H9 (cell line): ENCODE data around the gene IZUMO1. TPM values are rescaled to one million over a fixed set of nuclear protein-coding genes. Genes with fewer than 3 reads are reported as not detected.

Source experiments
- DNase-seq: peaks from one replicate; pipeline ENCODE4 v3.0.0-alpha.2; 2017
- H2AFZ ChIP-seq: one replicate; pipeline ENCODE4 v1.6.1; 2013; ENCODE audit warnings: mild to moderate bottlenecking, low read length, control low read depth, moderate library complexity
- H2AK5ac ChIP-seq: 2 replicates; pipeline ENCODE4 v1.6.1; 2013; ENCODE audit warnings: low read length, control low read depth, mixed read lengths; ENCODE audit not compliant: insufficient read length
- H2BK120ac ChIP-seq: one replicate; pipeline ENCODE4 v1.6.1; 2013; ENCODE audit warnings: low read depth, mild to moderate bottlenecking, low read length, control low read depth, inconsistent platforms; ENCODE audit not compliant: poor library complexity, severe bottlenecking
- H2BK12ac ChIP-seq: 2 replicates; pipeline ENCODE4 v1.6.1; 2013; ENCODE audit warnings: low read length, control low read depth, mixed read lengths, low read depth; ENCODE audit not compliant: insufficient read length
- H2BK15ac ChIP-seq: 2 replicates; pipeline ENCODE4 v1.6.1; 2013; ENCODE audit warnings: low read depth, low read length, control low read depth
- H2BK20ac ChIP-seq: one replicate; pipeline ENCODE4 v1.6.1; 2013; ENCODE audit warnings: low read depth, mild to moderate bottlenecking, low read length, control low read depth, inconsistent platforms; ENCODE audit not compliant: poor library complexity, severe bottlenecking
- H2BK5ac ChIP-seq: 2 replicates; pipeline ENCODE4 v1.6.1; 2013; ENCODE audit warnings: low read length, control low read depth, mixed read lengths; ENCODE audit not compliant: insufficient read length
- H3K14ac ChIP-seq: 2 replicates; pipeline ENCODE4 v1.6.1; 2013; ENCODE audit warnings: low read length, control low read depth; ENCODE audit not compliant: insufficient read depth
- H3K18ac ChIP-seq: 2 replicates; pipeline ENCODE4 v1.6.1; 2013; ENCODE audit warnings: low read depth, mild to moderate bottlenecking, mixed read lengths, low read length, control low read depth; ENCODE audit not compliant: insufficient read length
- H3K23ac ChIP-seq: 2 replicates; pipeline ENCODE4 v1.6.1; 2013; ENCODE audit warnings: low read length, control low read depth, mixed read lengths, low read depth; ENCODE audit not compliant: insufficient read length
- H3K23me2 ChIP-seq: 2 replicates; pipeline ENCODE4 v1.6.1; 2013; ENCODE audit warnings: low read depth, mild to moderate bottlenecking, mixed read lengths, low read length, control low read depth; ENCODE audit not compliant: insufficient read length, poor library complexity, severe bottlenecking
- H3K27ac ChIP-seq: 2 replicates; pipeline ENCODE4 v1.5.1; 2013; ENCODE audit warnings: low read length, control low read depth, mixed read lengths, low read depth; ENCODE audit not compliant: insufficient read length
- H3K27me3 ChIP-seq: 2 replicates; pipeline ENCODE4 v1.6.1; 2013; ENCODE audit warnings: low read length, control low read depth, inconsistent platforms; ENCODE audit not compliant: insufficient read depth
- H3K4ac ChIP-seq: 2 replicates; pipeline ENCODE4 v1.6.1; 2013; ENCODE audit warnings: low read depth, mild to moderate bottlenecking, control low read depth, inconsistent platforms, low read length, moderate library complexity
- H3K4me1 ChIP-seq: 2 replicates; pipeline ENCODE4 v1.6.1; 2013; ENCODE audit warnings: low read length, control low read depth, inconsistent platforms; ENCODE audit not compliant: insufficient read depth
- H3K4me2 ChIP-seq: 2 replicates; pipeline ENCODE4 v1.6.1; 2013; ENCODE audit warnings: low read length, control low read depth, mixed read lengths; ENCODE audit not compliant: insufficient read length, insufficient read depth
- H3K56ac ChIP-seq: 2 replicates; pipeline ENCODE4 v1.6.1; 2013; ENCODE audit warnings: low read depth, mild to moderate bottlenecking, mixed read lengths, low read length, control low read depth; ENCODE audit not compliant: insufficient read length
- H3K79me1 ChIP-seq: 2 replicates; pipeline ENCODE4 v1.6.1; 2013; ENCODE audit warnings: low read depth, mild to moderate bottlenecking, moderate library complexity, low read length, control low read depth, inconsistent platforms; ENCODE audit not compliant: insufficient read depth, poor library complexity, severe bottlenecking
- H3K79me2 ChIP-seq: 2 replicates; pipeline ENCODE4 v1.6.1; 2013; ENCODE audit warnings: low read length, control low read depth, inconsistent platforms; ENCODE audit not compliant: insufficient read depth
- H3K9ac ChIP-seq: 2 replicates; pipeline ENCODE4 v1.6.1; 2013; ENCODE audit warnings: low read length, control low read depth, mixed read lengths; ENCODE audit not compliant: insufficient read length; ENCODE audit errors: extremely low read depth
- H3K9me3 ChIP-seq: one replicate; pipeline ENCODE4 v1.6.1; 2013; ENCODE audit warnings: low read depth, low read length, inconsistent platforms; ENCODE audit not compliant: control insufficient read depth
- H3T11ph ChIP-seq: one replicate; pipeline ENCODE4 v1.6.1; 2013; ENCODE audit warnings: mild to moderate bottlenecking, low read length, control low read depth, inconsistent platforms
- H4K20me1 ChIP-seq: one replicate; pipeline ENCODE4 v1.6.1; 2013; ENCODE audit not compliant: control insufficient read depth, insufficient read length, insufficient read depth
- H4K5ac ChIP-seq: 2 replicates; pipeline ENCODE4 v1.6.1; 2013; ENCODE audit warnings: low read depth, mild to moderate bottlenecking, mixed read lengths, low read length, control low read depth; ENCODE audit not compliant: insufficient read length
- H4K8ac ChIP-seq: replicated peaks from 2 replicates; pipeline ENCODE4 v1.6.1; 2013; ENCODE audit warnings: low read length, control low read depth, mixed read lengths, low read depth; ENCODE audit not compliant: insufficient read length
- H4K91ac ChIP-seq: 2 replicates; pipeline ENCODE4 v1.6.1; 2013; ENCODE audit warnings: low read depth, mild to moderate bottlenecking, moderate library complexity, mixed read lengths, low read length, control low read depth; ENCODE audit not compliant: insufficient read length
- H3K27ac Mint-ChIP-seq, 3 experiments: 2 replicates in 2 of 3; 3 replicates in 1 of 3; pipeline ENCODE4 v1.8.0; 2020 to 2021; ENCODE audit warnings: mixed read lengths in 3 of 3, mild to moderate bottlenecking in 1 of 3, moderate library complexity in 1 of 3
- H3K27me3 Mint-ChIP-seq: 2 replicates; pipeline ENCODE4 v1.8.0; 2021; ENCODE audit warnings: low read depth, mild to moderate bottlenecking, moderate library complexity, mixed read lengths
- H3K36me3 Mint-ChIP-seq, 3 experiments: 2 replicates in 2 of 3; 3 replicates in 1 of 3; pipeline ENCODE4 v1.8.0; 2020 to 2021; ENCODE audit warnings: low read depth in 3 of 3, mixed read lengths in 3 of 3; ENCODE audit not compliant: insufficient read depth in 1 of 3
- H3K4me1 Mint-ChIP-seq, 2 experiments: 2 replicates each; pipeline ENCODE4 v1.8.0; 2020; ENCODE audit warnings: mixed read lengths in 2 of 2
- H3K4me3 Mint-ChIP-seq, 2 experiments: 2 replicates in 1 of 2; 3 replicates in 1 of 2; pipeline ENCODE4 v1.8.0; 2020 to 2021; ENCODE audit warnings: mild to moderate bottlenecking in 2 of 2, mixed read lengths in 2 of 2, moderate library complexity in 1 of 2
- H3K9me3 Mint-ChIP-seq, 2 experiments: 2 replicates in 1 of 2; 3 replicates in 1 of 2; pipeline ENCODE4 v1.8.0; 2020; ENCODE audit warnings: mild to moderate bottlenecking in 2 of 2, mixed read lengths in 2 of 2, moderate library complexity in 1 of 2
- WGBS: extraction: QIAGEN DNeasy Blood & Tissue Kit; methylation state at CpG from one replicate; pipeline ENCODE4 v1.1.7; 2013; ENCODE audit warnings: missing lambda C conversion rate, low lambda C conversion rate, mixed read lengths; ENCODE audit not compliant: insufficient read length; ENCODE audit errors: extremely low coverage; 5-methylcytosine and 5-hydroxymethylcytosine counted together
- total RNA-seq: library from RNA; stranded (reverse); gene quantifications from 2 replicates; pipeline ENCODE4 v1.2.1, GENCODE V29; 2021
- TF ChIP-seq, protein P1 (sequence below): fragments of 200-600 bp; sonication (generic); conservative IDR thresholded peaks from 3 replicates; pipeline ENCODE4 v1.8.0; 2021; ENCODE audit warnings: antibody characterized with exemption, mild to moderate bottlenecking

The IZUMO1 gene
- total RNA-seq, 1 experiment from 2014 or later: 3.7 TPM

DNA sequence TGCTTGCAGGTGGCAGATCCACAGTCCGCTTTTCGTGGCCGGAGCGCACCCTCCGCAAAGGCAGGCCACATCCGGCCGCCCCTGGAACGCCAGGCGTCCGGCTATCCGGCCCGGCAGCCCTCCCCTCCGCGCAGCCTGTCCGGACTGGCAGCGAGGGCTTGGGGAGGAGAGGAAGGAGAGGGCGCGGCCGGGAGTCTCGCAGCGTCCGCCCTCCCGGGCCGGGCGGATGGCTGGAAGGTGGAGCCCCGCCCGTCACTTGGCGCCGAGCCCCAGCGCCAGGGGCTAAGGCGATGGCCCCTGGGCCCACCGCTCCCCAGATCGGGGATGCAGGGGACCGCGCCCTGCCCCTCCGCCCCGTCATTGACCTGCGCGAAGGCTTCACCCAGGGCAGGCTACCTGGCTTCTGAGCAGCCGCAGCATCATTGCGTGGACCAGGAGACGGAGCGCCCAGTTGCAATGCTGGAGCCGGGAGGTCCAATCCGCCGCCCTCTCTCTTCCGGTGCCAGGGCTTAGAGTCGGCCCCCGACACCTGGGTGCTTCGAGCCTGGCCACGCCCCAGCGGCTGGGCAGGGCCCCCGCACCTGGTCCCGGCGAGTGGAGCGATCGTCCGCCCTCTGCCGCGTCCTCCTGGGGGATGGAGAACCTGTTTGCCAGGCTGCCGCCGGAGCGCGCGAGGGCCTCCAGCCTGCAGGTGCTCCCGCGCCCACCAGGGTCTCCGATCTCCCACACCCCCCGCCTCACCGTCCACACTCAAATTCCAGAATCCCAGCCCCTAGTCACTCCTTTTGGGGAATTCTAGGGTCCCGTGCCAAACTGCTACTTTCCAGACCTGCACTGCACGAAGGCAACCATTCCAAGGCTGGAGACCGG, 6.0 kb upstream of the IZUMO1 start, which contains the start of gene FUT1:
TSS of gene FUT1 (minus strand) at position 146 of the 870 bp plus-strand sequence. CDS start 1,360 bp downstream, outside the sequence.
- peaks cover 6% of the 10 kb centered on the region for H3K79me1 ChIP-seq
- H4K5ac ChIP-seq: no peak within 1 kb of the TSS
- no peak within 1 kb of the TSS for H3K4ac ChIP-seq
- peak; percentile 97 for DNase-seq
- peaks cover 4% of the 10 kb centered on the region; the same call in 1 of the 2 replicates for H3K79me2 ChIP-seq
- no peaks in the 10 kb centered on the region for H3K9me3 ChIP-seq
- H2BK15ac ChIP-seq: no peak within 1 kb of the TSS
- no peak within 1 kb of the TSS for H4K91ac ChIP-seq
- no peaks in the 10 kb centered on the region; a peak in 1 of 5 replicates for H3K9me3 Mint-ChIP-seq
- H2AFZ ChIP-seq: no peak within 1 kb of the TSS
- H3K4me2 ChIP-seq: peak within 1 kb of the TSS; percentile 97
- no CpG with 5 or more reads among the region's 73 CpGs for WGBS
- H3K4me1 ChIP-seq: peaks cover 12% of the 10 kb centered on the region; the same call in 1 of the 2 replicates
- H3K27me3 ChIP-seq: no peaks in the 10 kb centered on the region
- H3K14ac ChIP-seq: peak within 1 kb of the TSS; percentile 81
- peak within 1 kb of the TSS; percentile 82 for H3K18ac ChIP-seq
- H3K23me2 ChIP-seq: peaks cover 8% of the 10 kb centered on the region
- no peak within 1 kb of the TSS for H2BK12ac ChIP-seq
- H3K4me1 Mint-ChIP-seq: peaks cover 34 to 53% of the 10 kb centered on the region in 2 experiments
- H3K27ac ChIP-seq: no peak within 1 kb of the TSS
- H2BK20ac ChIP-seq: no peak within 1 kb of the TSS
- H3K36me3 Mint-ChIP-seq: peaks cover 21 to 31% (median 30%) of the 10 kb centered on the region in 3 experiments; a peak in 6 of 7 replicates
- H3K56ac ChIP-seq: no peak within 1 kb of the TSS
- H2BK5ac ChIP-seq: no peak within 1 kb of the TSS
- H3K27ac Mint-ChIP-seq: peak within 1 kb of the TSS; percentile 82 to 93 (median 88); a peak in 5 of 7 replicates
- H3K23ac ChIP-seq: no peak within 1 kb of the TSS
- H3K9ac ChIP-seq: peak within 1 kb of the TSS; percentile 67
- no peak within 1 kb of the TSS for H4K8ac ChIP-seq
- no peaks in the 10 kb centered on the region for H4K20me1 ChIP-seq
- no peak within 1 kb of the TSS for H2BK120ac ChIP-seq
- TF ChIP-seq, protein P1, sequence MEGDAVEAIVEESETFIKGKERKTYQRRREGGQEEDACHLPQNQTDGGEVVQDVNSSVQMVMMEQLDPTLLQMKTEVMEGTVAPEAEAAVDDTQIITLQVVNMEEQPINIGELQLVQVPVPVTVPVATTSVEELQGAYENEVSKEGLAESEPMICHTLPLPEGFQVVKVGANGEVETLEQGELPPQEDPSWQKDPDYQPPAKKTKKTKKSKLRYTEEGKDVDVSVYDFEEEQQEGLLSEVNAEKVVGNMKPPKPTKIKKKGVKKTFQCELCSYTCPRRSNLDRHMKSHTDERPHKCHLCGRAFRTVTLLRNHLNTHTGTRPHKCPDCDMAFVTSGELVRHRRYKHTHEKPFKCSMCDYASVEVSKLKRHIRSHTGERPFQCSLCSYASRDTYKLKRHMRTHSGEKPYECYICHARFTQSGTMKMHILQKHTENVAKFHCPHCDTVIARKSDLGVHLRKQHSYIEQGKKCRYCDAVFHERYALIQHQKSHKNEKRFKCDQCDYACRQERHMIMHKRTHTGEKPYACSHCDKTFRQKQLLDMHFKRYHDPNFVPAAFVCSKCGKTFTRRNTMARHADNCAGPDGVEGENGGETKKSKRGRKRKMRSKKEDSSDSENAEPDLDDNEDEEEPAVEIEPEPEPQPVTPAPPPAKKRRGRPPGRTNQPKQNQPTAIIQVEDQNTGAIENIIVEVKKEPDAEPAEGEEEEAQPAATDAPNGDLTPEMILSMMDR: peak; percentile 53
- peak within 1 kb of the TSS; percentile 84 to 94 for H3K4me3 Mint-ChIP-seq
- no peak within 1 kb of the TSS for H2AK5ac ChIP-seq
- peaks cover 10% of the 10 kb centered on the region for H3K27me3 Mint-ChIP-seq
- no peak within 1 kb of the TSS for H3T11ph ChIP-seq
